22Rv1 (cell line): Measurements from ENCODE around the gene CEPT1.
A peak's percentile ranks its signal among the peaks of the same experiment; 100 is the strongest.

Experiments
- H3K27ac ChIP-seq: fragments of 450-650 bp; 2 replicates; pipeline ENCODE4 v1.5.1; 2017
- ZFX ChIP-seq: fragments of 450-650 bp; IDR thresholded peaks from 2 replicates; pipeline ENCODE4 v1.6.1; 2017; ENCODE audit warnings: antibody characterized with exemption, borderline replicate concordance
- TF ChIP-seq, protein P1 (sequence below): fragments of 450-650 bp; IDR thresholded peaks from 2 replicates; pipeline ENCODE4 v1.5.1; 2017; ENCODE audit warnings: mild to moderate bottlenecking

The CEPT1 gene

GRCh38 chr1:111218701-111219556, 78.9 kb downstream of the CEPT1 start:
- no peak overlapping the region for H3K27ac ChIP-seq
- TF ChIP-seq, protein P1, sequence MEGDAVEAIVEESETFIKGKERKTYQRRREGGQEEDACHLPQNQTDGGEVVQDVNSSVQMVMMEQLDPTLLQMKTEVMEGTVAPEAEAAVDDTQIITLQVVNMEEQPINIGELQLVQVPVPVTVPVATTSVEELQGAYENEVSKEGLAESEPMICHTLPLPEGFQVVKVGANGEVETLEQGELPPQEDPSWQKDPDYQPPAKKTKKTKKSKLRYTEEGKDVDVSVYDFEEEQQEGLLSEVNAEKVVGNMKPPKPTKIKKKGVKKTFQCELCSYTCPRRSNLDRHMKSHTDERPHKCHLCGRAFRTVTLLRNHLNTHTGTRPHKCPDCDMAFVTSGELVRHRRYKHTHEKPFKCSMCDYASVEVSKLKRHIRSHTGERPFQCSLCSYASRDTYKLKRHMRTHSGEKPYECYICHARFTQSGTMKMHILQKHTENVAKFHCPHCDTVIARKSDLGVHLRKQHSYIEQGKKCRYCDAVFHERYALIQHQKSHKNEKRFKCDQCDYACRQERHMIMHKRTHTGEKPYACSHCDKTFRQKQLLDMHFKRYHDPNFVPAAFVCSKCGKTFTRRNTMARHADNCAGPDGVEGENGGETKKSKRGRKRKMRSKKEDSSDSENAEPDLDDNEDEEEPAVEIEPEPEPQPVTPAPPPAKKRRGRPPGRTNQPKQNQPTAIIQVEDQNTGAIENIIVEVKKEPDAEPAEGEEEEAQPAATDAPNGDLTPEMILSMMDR: no peak
- no peak for TF ChIP-seq ZFX

- H3K27ac ChIP-seq: no peak overlapping the region
These were observed 79.7 kb downstream of the CEPT1 start for GRCh38 chr1:111219557-111220286.

DNA sequence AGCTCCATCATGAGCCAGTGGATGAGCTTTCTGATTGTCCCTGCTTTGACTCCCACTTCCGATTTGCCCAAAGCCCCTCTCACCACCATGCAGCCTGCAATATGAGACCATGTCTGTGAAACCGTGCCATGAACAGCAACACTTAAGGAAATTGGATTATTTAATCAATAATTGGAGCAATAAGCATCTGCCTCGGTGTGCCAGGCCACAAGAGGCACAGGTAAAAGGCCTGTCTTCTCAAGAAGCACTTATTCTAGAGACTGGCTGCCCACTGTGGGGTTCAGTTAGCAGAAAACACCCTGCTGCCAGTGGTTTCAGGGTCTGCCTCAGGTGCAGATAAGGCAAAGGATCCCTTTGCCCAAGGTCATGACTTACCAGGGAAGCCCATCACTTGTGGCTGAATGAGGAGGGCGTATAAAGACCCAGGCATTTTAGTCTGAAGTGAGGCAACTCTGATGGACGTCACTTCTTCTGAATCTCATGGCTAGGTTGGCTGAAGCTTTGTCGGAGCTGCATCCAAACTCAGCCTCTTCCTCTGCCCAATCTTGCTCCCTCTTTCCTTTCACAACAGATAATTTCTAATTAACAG, 80.4 kb downstream of the CEPT1 start:
- no peak for TF ChIP-seq ZFX
- TF ChIP-seq, protein P1: no peak

More at GRCh38 chr1:111219557-111220286, 79.7 kb downstream of the CEPT1 start:
- TF ChIP-seq, protein P1: no peak
- no peak for TF ChIP-seq ZFX

DNA sequence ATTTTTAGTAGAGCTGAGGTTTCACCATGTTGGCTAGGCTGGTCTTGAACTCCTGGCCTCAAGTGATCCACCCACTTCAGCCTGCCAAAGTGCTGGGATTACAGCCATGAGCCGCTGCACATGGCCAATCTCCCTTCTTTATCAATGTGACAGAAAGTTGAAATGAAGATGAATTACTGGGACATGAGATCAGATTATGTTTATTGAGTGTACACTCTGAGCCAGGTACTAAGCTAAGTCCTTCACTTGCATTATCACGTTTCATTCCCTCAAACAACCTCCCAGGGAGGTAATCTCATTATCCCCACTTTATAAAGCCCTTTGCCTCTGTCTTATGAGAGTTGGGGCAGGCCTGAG, 81.2 kb downstream of the CEPT1 start:
- no peak for TF ChIP-seq ZFX
- TF ChIP-seq, protein P1: no peak
- H3K27ac ChIP-seq: no peak overlapping the region

More for the DNA sequence above, 80.4 kb downstream of the CEPT1 start:
- H3K27ac ChIP-seq: no peak overlapping the region

GRCh38 chr1:111221633-111222291, 81.7 kb downstream of the CEPT1 start:
- TF ChIP-seq, protein P1: no peak
- no peak for TF ChIP-seq ZFX
- no peak overlapping the region for H3K27ac ChIP-seq

- TF ChIP-seq, protein P1: peak; percentile 95
- TF ChIP-seq ZFX: no peak
- no peak overlapping the region for H3K27ac ChIP-seq
These were observed 82.5 kb downstream of the CEPT1 start for GRCh38 chr1:111222308-111223125.
